NCI-H1092 (cell line): ENCODE measurements around the gene COQ4.
"Not testable (repeated sequence)": the region's sequence is repeated elsewhere in the genome, so short reads cannot be mapped to it uniquely, and the experiment has no call there.

ENCODE experiments used
- DNase-seq: peaks from one replicate; lab custom pipeline; 2025; lab: John Stamatoyannopoulos, UW

Gene COQ4

GRCh38 chr9:128322404-128323211 lies at the start of gene COQ4, which contains the start of gene TRUB2:
TSS of gene COQ4 (plus strand) at chr9:128322839. CDS start at chr9:128322859, 20 bp downstream.
TSS of gene TRUB2 (minus strand) at chr9:128322447. CDS start at chr9:128322408, 39 bp downstream.
- peak; percentile 93 for DNase-seq

DNA sequence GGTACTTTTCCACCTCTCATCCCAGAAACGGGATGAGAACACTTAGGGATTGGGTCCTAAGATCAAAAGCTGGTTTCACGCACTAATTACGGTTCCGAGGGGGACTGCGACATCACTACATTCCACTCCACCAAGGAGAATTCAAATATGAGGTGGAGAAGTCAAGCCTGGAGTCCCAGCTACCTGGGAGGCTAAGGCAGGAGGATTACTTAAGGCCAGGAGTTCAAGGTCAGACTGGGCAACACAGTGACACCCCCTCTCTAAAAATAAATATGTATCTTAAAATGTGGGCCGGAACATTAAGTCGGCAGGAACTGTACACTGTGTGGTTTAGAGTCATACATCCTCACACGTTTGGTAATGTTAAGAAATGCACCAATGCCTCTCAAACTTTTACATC lies 48.4 kb upstream of the COQ4 start:
- no peak for DNase-seq

- no peak for DNase-seq
These were observed 47.2 kb upstream of the COQ4 start, which contains the start of gene GOLGA2 for GRCh38 chr9:128275198-128276007. TSS of gene GOLGA2 (minus strand) at chr9:128276007. CDS start at chr9:128275976, 31 bp downstream.

- peak; percentile 99 for DNase-seq
These were observed 46.5 kb upstream of the COQ4 start, which contains the start of gene SWI5 for GRCh38 chr9:128276008-128276573. TSS of gene SWI5 (plus strand) at chr9:128276276.

DNA sequence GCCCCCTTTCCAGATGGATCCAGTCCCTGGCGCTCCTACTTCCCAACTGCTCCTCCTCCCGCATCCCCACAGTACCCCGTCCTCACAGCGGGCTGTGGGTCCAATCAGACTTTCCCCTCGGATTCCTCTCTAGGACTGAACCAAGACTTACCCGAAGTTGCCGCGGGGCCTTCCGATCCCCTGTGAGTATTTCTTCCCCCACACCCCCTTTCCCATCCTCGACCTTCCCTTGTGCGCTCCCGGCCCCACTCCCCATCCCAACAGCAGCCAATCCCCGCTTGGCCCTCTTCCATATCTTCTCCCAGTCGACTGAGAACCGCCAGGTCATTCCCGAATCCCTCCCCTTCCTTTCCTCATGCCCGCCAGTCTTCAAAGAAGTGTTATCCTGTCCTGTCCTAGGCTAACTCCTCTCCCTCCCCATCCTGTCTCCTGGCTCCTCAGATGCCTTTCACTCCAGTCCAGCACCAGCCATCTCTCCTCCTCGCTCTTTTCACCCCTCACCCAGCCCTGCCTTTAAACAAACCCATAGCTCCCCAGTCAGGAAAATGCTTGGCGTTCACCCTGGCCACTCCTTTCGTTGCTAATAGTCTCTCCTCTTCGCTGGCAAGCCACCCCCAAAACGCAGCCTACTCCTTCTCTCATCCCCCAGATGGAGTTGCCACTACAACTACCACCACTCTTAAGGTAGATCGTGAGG lies 45.9 kb upstream of the COQ4 start:
- peak; percentile 10 for DNase-seq

- not testable (repeated sequence) for DNase-seq
These were observed 43.3 kb upstream of the COQ4 start for GRCh38 chr9:128279088-128280073.

DNA sequence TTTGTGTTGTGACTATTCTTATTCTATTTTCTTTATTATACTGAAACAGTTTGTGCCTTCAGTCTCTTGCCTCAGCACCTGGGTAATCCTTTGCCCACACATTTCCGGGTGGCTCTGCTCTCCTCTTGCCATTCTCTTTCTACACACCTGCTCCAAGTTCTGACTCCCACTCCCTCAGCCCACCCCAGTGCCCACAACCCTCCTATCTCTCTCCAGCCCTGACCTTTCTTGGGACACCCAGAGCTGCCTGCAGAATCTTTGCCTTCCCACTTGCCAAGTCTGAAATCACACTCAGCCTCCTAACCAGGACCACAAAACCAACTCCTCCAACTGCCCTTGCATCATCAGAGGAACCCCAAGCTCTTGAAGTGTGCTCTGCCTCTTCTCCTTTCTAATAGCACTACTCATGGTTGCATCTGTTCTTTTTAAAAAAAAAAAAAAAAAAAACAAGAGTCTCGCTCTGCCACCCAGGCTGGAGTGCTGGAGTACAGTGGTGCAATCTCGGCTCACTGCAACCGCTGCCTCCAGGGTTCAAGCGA lies 42.5 kb upstream of the COQ4 start:
- no peak for DNase-seq

DNA sequence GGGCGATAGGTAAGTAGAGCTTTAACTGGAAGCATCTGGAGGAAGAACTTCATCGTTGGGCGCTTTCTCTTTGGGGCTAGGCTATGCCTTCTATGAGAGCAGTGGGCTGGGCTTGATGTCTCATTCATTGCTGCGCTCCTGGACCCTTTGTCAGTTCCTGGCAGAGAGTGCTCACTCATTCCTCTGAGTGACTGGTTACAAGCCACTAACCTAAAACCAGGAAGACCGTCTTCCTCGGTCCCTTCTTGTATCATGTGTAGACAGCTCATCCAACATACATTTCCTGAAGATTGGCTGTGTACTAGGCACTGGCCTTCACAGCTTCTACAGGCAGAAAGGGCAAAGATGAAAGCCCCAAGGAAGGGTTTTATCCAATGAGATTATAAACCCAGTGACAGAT lies 40.1 kb upstream of the COQ4 start:
- no peak for DNase-seq

- no peak for DNase-seq
These were observed 37.4 kb upstream of the COQ4 start for GRCh38 chr9:128285033-128285784.

- DNase-seq = no peak
These were observed 36.2 kb upstream of the COQ4 start for GRCh38 chr9:128286440-128286839.

DNA sequence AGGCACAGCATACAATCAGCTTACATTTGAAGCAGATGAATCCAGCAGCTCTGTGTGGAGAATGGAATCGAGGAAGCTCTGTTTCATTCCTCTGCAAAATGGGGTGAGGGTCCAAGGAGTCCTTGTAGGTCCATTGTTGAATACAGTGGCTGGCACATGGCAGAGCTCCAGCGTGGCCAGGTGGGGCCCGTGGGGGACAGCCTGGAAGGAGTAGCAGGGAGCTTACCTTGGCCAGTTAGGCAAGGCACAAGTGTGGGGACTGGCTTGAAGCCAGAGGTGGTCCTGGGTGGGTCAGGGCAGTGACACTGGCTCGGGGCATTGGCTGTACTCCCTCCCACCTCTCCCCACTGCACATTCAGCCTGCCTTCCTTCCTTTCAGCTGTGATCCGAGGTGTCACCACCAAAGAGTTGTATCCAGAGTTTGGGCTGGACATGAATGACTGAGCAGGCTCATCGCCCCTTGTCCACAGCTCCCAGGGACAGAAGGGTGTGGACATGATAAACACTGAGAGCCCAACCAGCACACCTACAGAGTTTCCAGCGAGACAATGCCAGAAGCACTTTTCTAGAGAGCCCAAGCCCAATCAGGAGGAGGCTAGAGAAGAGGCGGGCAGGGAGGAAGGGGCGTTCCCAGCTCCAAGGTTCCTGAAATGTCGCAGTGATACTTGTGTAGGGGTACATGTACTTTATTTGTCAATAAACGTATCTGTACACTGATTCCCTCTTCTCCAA lies 34.2 kb upstream of the COQ4 start:
- no peak for DNase-seq

- DNase-seq = no peak
These were observed 30.6 kb upstream of the COQ4 start for GRCh38 chr9:128292009-128292408.

DNA sequence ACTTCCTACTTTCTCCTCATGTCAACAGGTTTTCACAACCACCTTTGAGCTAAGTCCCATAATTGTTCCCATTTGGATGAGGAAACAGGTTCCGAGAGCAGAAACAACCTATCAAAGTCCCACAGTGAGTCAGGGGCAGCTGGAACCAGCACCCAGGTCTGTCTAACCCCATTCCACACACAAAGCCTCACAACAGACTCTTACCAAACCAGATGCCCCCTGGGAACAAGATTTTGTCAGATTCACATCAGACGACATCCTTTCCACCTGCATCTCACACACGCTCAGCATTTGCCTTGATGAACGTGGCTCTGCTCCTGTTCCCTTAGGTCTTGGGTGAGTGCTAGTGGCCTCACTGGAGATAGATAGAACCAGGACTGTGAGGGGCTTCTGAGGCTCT lies 29.5 kb upstream of the COQ4 start:
- DNase-seq = no peak

DNA sequence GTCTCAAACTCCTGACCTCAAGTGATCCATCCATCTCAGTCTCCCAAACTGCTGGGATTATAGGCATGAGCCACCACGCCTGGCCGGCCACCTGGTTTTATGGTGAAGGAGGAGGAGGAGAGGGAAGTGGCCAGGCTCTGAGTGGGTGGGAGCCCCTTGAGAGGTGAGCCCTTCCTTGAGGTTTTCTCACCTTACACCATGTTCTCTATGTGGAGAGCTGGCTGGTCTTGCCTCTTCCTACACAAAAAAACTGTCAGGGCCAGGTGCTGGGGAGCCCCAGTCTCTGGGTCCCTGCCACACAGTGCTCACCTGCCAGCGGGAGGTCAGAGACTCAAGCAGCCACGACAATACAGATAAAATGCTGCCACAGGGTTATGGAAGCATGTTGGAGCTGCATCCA lies 28.5 kb upstream of the COQ4 start:
- no peak for DNase-seq

GRCh38 chr9:128296340-128297220 lies 26.1 kb upstream of the COQ4 start:
- DNase-seq = no peak

DNA sequence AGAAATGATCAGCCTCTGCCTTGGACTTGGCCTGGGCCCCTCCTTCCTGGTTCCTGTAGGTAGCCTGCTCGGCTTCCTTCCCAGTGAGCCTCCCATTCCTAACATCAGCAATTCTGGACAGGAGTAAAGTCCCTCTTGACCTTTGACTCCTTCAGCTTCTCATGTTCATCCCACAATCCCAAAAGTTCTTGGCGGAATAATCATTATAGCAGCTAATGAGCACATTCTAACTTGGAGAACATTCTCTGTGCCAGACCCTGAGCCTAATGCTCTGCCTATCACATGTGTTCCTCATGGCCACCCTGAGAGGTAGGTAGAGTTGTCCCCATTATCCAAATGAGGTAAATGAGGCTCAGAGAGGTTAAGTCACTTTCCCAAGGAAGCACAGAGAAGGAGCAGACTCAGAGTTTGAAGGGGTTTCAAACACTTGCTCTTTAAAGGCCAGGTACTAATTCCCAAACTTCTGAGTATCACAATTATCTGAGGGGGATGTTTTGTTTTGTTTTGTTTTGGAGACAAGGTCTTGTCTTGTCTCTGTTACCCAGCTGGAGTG lies 25.3 kb upstream of the COQ4 start:
- DNase-seq = no peak
